Measurements from ENCODE around the gene SLC10A7. TPM values are rescaled to one million over a fixed set of nuclear protein-coding genes. Genes with fewer than 3 reads are reported as not detected.
A peak's percentile ranks its signal among the peaks of the same experiment; 100 is the strongest.

Gene SLC10A7
- total RNA-seq, 1 experiment from 2014 or later, result 37.1 TPM

- no peak for DNase-seq (ENCODE audit: low spot score)
- no TSS peak for BruUV-seq (replicated peaks)
- intact Hi-C loops (cut with micrococcal nuclease; ENCODE audit: unreplicated experiment), result no loop called here
- POLR2A ChIA-PET (ENCODE audit: low non-redundant PET), result no interaction called here
- TF ChIP-seq EZH2 (IDR thresholded peaks at IDR 0.05; ENCODE audit: borderline replicate concordance, low read depth, low read length, poor library complexity, severe bottlenecking), result no peak
- no peak for TF ChIP-seq CTCF (conservative IDR thresholded peaks at IDR 0.05; ENCODE audit: low read depth, low read length)
- Histone ChIP-seq H3K4me3 (ENCODE audit: low read depth, low read length, poor library complexity, severe bottlenecking) (no peak overlapping the region), H3K4me1 (ENCODE audit: insufficient read depth, low read length, poor library complexity, severe bottlenecking) (peaks cover 36% of the 10 kb centered on the region), H3K27me3 (replicated peaks; ENCODE audit: insufficient read depth, low read depth, low read length, poor library complexity) (no peaks in the 10 kb centered on the region), H3K27ac (ENCODE audit: low read depth, low read length, poor library complexity, severe bottlenecking) (no peak overlapping the region), H3K9me3 (ENCODE audit: low read depth, low read length, poor library complexity, severe bottlenecking) (no peaks in the 10 kb centered on the region), H3K36me3 (ENCODE audit: insufficient read depth, low read length, poor library complexity, severe bottlenecking) (no peaks in the 10 kb centered on the region)
- CTCF ChIA-PET, result no interaction called here
These were observed 193.7 kb downstream of the SLC10A7 start for GRCh38 chr4:146327859-146328650.

GRCh38 chr4:146318894-146319293, 202.8 kb downstream of the SLC10A7 start:
- no peaks in the 10 kb centered on the region for H3K27me3 ChIP-seq (replicated peaks; ENCODE audit: insufficient read depth, low read depth, low read length, poor library complexity)
- peaks cover 18% of the 10 kb centered on the region for H3K4me1 ChIP-seq (ENCODE audit: insufficient read depth, low read length, poor library complexity, severe bottlenecking)
- BruUV-seq (replicated peaks), result no TSS peak
- ChIA-PET POLR2A (ENCODE audit: low non-redundant PET) (no interaction called here), CTCF (no interaction called here)
- no peak overlapping the region for H3K4me3 ChIP-seq (ENCODE audit: low read depth, low read length, poor library complexity, severe bottlenecking)
- DNase-seq (ENCODE audit: low spot score), result peak; percentile 79
- H3K36me3 ChIP-seq (ENCODE audit: insufficient read depth, low read length, poor library complexity, severe bottlenecking), result no peaks in the 10 kb centered on the region
- H3K9me3 ChIP-seq (ENCODE audit: low read depth, low read length, poor library complexity, severe bottlenecking), result no peaks in the 10 kb centered on the region
- TF ChIP-seq CTCF (conservative IDR thresholded peaks at IDR 0.05; ENCODE audit: low read depth, low read length) (no peak), EZH2 (IDR thresholded peaks at IDR 0.05; ENCODE audit: borderline replicate concordance, low read depth, low read length, poor library complexity, severe bottlenecking) (no peak)
- H3K27ac ChIP-seq (ENCODE audit: low read depth, low read length, poor library complexity, severe bottlenecking), result no peak overlapping the region
- intact Hi-C loops (cut with micrococcal nuclease; ENCODE audit: unreplicated experiment), result no loop called here

DNA sequence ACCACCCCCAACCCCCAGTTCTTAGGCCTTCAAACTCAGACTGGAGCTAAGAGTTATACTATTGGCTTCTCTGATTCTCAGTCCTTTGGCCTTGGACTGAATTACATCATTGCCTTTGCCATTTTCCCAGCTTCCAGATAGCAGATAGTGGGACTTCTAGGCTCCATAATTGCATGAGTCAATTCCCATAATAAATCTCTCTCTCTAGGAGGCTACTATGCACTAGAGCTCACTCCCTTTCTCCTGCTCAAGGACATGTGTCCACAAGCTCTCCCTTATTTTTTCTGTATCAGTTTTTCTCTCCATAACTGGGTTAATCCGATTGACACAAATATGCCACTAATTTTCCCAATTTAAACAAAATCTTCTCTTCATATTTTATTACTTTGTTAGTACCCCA, 204.0 kb downstream of the SLC10A7 start:
- Histone ChIP-seq H3K9me3 (ENCODE audit: low read depth, low read length, poor library complexity, severe bottlenecking) (no peaks in the 10 kb centered on the region), H3K27ac (ENCODE audit: low read depth, low read length, poor library complexity, severe bottlenecking) (no peak overlapping the region), H3K4me1 (ENCODE audit: insufficient read depth, low read length, poor library complexity, severe bottlenecking) (peaks cover 18% of the 10 kb centered on the region), H3K4me3 (ENCODE audit: low read depth, low read length, poor library complexity, severe bottlenecking) (no peak overlapping the region), H3K36me3 (ENCODE audit: insufficient read depth, low read length, poor library complexity, severe bottlenecking) (no peaks in the 10 kb centered on the region), H3K27me3 (replicated peaks; ENCODE audit: insufficient read depth, low read depth, low read length, poor library complexity) (no peaks in the 10 kb centered on the region)
- intact Hi-C loops (cut with micrococcal nuclease; ENCODE audit: unreplicated experiment), result no loop called here
- ChIA-PET CTCF (interaction anchor here (0.6 kb wide), 1 partner anchor 268 kb away, joined by 3 read pairs; no protein-coding TSS in a partner anchor), POLR2A (ENCODE audit: low non-redundant PET) (no interaction called here)
- BruUV-seq (replicated peaks), result no TSS peak
- DNase-seq (ENCODE audit: low spot score), result no peak
- TF ChIP-seq EZH2 (IDR thresholded peaks at IDR 0.05; ENCODE audit: borderline replicate concordance, low read depth, low read length, poor library complexity, severe bottlenecking) (no peak), CTCF (conservative IDR thresholded peaks at IDR 0.05; ENCODE audit: low read depth, low read length) (no peak)
